ENCODE data around the gene DOLPP1. TPM values are rescaled to one million over a fixed set of nuclear protein-coding genes. Genes with fewer than 3 reads are reported as not detected.

The DOLPP1 gene
- total and polyA plus RNA-seq, 2 of the 13 experiments (the other 11 are each of a cell fraction or from before 2014, with no cell fraction given): 21.0 to 34.1 TPM

GRCh38 chr9:129058965-129059795 is 21.7 kb upstream of the DOLPP1 start (continued):
- TF ChIP-seq FOXO1 (CRISPR knock-in tag; IDR thresholded peaks at IDR 0.05) (no peak), SAP130 (CRISPR knock-in tag; IDR thresholded peaks at IDR 0.05; ENCODE audit: low read depth) (0 out of 2 replicates have a peak, but pooled peaks have one; percentile 11), RARA (CRISPR knock-in tag; IDR thresholded peaks at IDR 0.05) (peak; percentile 23; the same call in 1 of the 2 replicates), MIER2 (CRISPR knock-in tag; IDR thresholded peaks at IDR 0.05) (no peak), ZNF460 (CRISPR knock-in tag; IDR thresholded peaks at IDR 0.05; ENCODE audit: borderline replicate concordance) (no peak), NR3C1 (CRISPR knock-in tag; IDR thresholded peaks at IDR 0.05) (no peak), ZFY (CRISPR knock-in tag; IDR thresholded peaks at IDR 0.05) (no peak), SRSF1 (optimal IDR thresholded peaks at IDR 0.05; ENCODE audit: low read depth, low read length) (peak; percentile 74), TSC22D2 (CRISPR knock-in tag; IDR thresholded peaks at IDR 0.05; ENCODE audit: borderline replicate concordance) (no peak), PLSCR1 (CRISPR knock-in tag; IDR thresholded peaks at IDR 0.05; ENCODE audit: borderline replicate concordance) (no peak), CAMTA2 (CRISPR knock-in tag; IDR thresholded peaks at IDR 0.05; ENCODE audit: borderline replicate concordance) (0 out of 2 replicates have a peak, but pooled peaks have one; percentile 57), ZBTB46 (CRISPR knock-in tag; IDR thresholded peaks at IDR 0.05; ENCODE audit: borderline replicate concordance) (no peak), ZNF747 (CRISPR knock-in tag; IDR thresholded peaks at IDR 0.05; ENCODE audit: borderline replicate concordance) (no peak), AGO2 (optimal IDR thresholded peaks at IDR 0.05; ENCODE audit: low read depth, low read length) (peak; percentile 6), ZSCAN21 (CRISPR knock-in tag; IDR thresholded peaks at IDR 0.05; ENCODE audit: borderline replicate concordance) (peak; percentile 39; the same call in 1 of the 2 replicates), ZNF414 (CRISPR knock-in tag; IDR thresholded peaks at IDR 0.05) (no peak), DZIP1 (CRISPR knock-in tag; IDR thresholded peaks at IDR 0.05) (no peak), ZNF710 (CRISPR knock-in tag; IDR thresholded peaks at IDR 0.05; ENCODE audit: borderline replicate concordance) (no peak), ZNF614 (CRISPR knock-in tag; IDR thresholded peaks at IDR 0.05; ENCODE audit: borderline replicate concordance) (no peak), PPARG (CRISPR knock-in tag; conservative IDR thresholded peaks at IDR 0.05) (peak; percentile 54; the same call in 1 of the 2 replicates), ZNF333 (CRISPR knock-in tag; IDR thresholded peaks at IDR 0.05; ENCODE audit: borderline replicate concordance) (0 out of 2 replicates have a peak, but pooled peaks have one; percentile 63)

Measured in HepG2 (cell line).